Chondrocyte (in vitro differentiated cells): ENCODE results near the gene RNF13. TPM values are rescaled to one million over a fixed set of nuclear protein-coding genes. Genes with fewer than 3 reads are reported as not detected.
"Not testable (repeated sequence)": the region's sequence is repeated elsewhere in the genome, so short reads cannot be mapped to it uniquely, and the experiment has no call there.

Experiments
- DNase-seq: peaks from one replicate; pipeline ENCODE4 v3.0.0; 2021; ENCODE audit warnings: mixed read lengths, low spot score
- H3K27ac Mint-ChIP-seq: one replicate; pipeline ENCODE4 v1.8.0; 2021; ENCODE audit warnings: mild to moderate bottlenecking, moderate library complexity, mixed read lengths; ENCODE audit not compliant: unreplicated experiment
- H3K27me3 Mint-ChIP-seq: 2 replicates; pipeline ENCODE4 v1.8.0; 2021; ENCODE audit warnings: low read depth, mixed read lengths
- H3K36me3 Mint-ChIP-seq: 2 replicates; pipeline ENCODE4 v1.8.0; 2021; ENCODE audit warnings: low read depth, mixed read lengths
- H3K4me1 Mint-ChIP-seq: 2 replicates; pipeline ENCODE4 v1.8.0; 2021; ENCODE audit warnings: low read depth, mild to moderate bottlenecking, mixed read lengths
- H3K4me3 Mint-ChIP-seq: one replicate; pipeline ENCODE4 v1.8.0; 2021; ENCODE audit warnings: mild to moderate bottlenecking, moderate library complexity, mixed read lengths; ENCODE audit not compliant: unreplicated experiment
- H3K9me3 Mint-ChIP-seq: 2 replicates; pipeline ENCODE4 v1.8.0; 2021; ENCODE audit warnings: low read depth, mixed read lengths
- CTCF ChIP-seq: fragments of 200-600 bp; sonication (generic); IDR thresholded peaks from 2 replicates; pipeline ENCODE4 v1.5.0; 2021; ENCODE audit warnings: antibody characterized with exemption, mild to moderate bottlenecking, moderate library complexity
- total RNA-seq: library from RNA; stranded (reverse); gene quantifications from 3 replicates; pipeline ENCODE4 v1.2.1, GENCODE V29; 2021

The RNF13 gene
- total RNA-seq, 1 donor from 2014 or later = 43.1 TPM

DNA sequence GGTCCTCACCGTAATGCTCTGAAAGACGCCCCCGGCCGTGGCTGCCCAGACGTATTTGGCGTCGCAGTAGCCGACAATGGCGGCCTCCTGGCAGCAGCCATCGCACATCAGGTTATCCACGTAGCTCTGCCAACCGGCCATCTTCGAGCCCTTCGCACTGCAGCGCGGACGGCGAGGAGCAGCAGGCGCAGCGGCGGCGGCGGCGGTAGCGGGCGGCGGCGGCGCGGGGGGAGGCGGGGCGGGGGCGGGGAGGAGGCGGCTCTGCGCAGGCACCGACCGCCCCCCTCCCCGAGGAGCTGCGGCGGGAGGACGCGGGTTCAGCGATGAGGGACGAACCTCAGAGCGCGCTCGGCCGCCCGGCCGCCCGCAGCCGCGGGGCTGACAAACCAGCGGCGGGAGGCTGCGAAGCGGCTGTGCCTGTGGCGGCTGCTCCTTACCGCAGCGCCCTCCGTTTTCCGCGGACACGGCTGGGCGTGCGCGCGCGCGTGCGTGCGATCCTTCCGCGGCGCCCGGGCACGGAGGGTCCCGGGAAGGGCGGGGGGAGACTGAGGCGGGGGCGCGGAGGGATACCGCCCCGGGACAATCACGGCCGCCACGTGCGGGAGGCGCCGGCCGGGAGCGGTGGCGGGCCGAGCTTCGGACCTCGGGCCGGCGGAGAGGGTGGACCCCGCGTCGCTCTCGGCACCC, 157.8 kb downstream of the RNF13 start, which contains the start of gene PFN2:
Gene PFN2, minus strand, starts transcription at position 180 of the 687 bp plus-strand sequence. Its CDS starts 39 bp downstream, at position 141.
- peak within 1 kb of the TSS; percentile 96 for H3K4me3 Mint-ChIP-seq
- peaks cover 16% of the 10 kb centered on the region for H3K36me3 Mint-ChIP-seq
- DNase-seq = peak; percentile 87
- H3K4me1 Mint-ChIP-seq = peaks cover 59% of the 10 kb centered on the region
- H3K9me3 Mint-ChIP-seq = peaks cover 3% of the 10 kb centered on the region
- H3K27ac Mint-ChIP-seq = peak within 1 kb of the TSS; percentile 99
- H3K27me3 Mint-ChIP-seq = no peaks in the 10 kb centered on the region
- peak; percentile 8 for TF ChIP-seq CTCF

- Mint-ChIP-seq H3K27me3 (no peaks in the 10 kb centered on the region), H3K4me3 (peak overlapping the region; percentile 96), H3K9me3 (peaks cover 3% of the 10 kb centered on the region), H3K4me1 (peaks cover 59% of the 10 kb centered on the region), H3K27ac (peak overlapping the region; percentile 97), H3K36me3 (peaks cover 13% of the 10 kb centered on the region)
- peak; percentile 5 for TF ChIP-seq CTCF
- DNase-seq = peak; percentile 83
These were observed 158.5 kb downstream of the RNF13 start for GRCh38 chr3:149971403-149972075.

GRCh38 chr3:149975919-149976318, 162.9 kb downstream of the RNF13 start:
- no peak for DNase-seq
- Mint-ChIP-seq H3K4me3 (no peak overlapping the region), H3K27me3 (no peaks in the 10 kb centered on the region), H3K4me1 (peaks cover 68% of the 10 kb centered on the region), H3K9me3 (peaks cover 15% of the 10 kb centered on the region), H3K27ac (peak overlapping the region; percentile 87), H3K36me3 (peaks cover 2% of the 10 kb centered on the region)
- peak; percentile 26 for TF ChIP-seq CTCF

- TF ChIP-seq CTCF = no peak
- Mint-ChIP-seq H3K27ac (peak overlapping the region; percentile 87), H3K27me3 (no peaks in the 10 kb centered on the region)
These were observed 164.4 kb downstream of the RNF13 start for GRCh38 chr3:149977386-149977785.

GRCh38 chr3:149981979-149982378, 169.0 kb downstream of the RNF13 start:
- not testable (repeated sequence) for H3K4me3 Mint-ChIP-seq, H3K27ac Mint-ChIP-seq
- H3K4me1 Mint-ChIP-seq = peaks cover 27% of the 10 kb centered on the region

More at GRCh38 chr3:149977386-149977785, 164.4 kb downstream of the RNF13 start:
- DNase-seq = no peak
- peaks cover 5% of the 10 kb centered on the region for H3K36me3 Mint-ChIP-seq
- H3K4me1 Mint-ChIP-seq = peaks cover 64% of the 10 kb centered on the region
- H3K4me3 Mint-ChIP-seq = peak overlapping the region; percentile 8
- H3K9me3 Mint-ChIP-seq = peaks cover 15% of the 10 kb centered on the region

DNA sequence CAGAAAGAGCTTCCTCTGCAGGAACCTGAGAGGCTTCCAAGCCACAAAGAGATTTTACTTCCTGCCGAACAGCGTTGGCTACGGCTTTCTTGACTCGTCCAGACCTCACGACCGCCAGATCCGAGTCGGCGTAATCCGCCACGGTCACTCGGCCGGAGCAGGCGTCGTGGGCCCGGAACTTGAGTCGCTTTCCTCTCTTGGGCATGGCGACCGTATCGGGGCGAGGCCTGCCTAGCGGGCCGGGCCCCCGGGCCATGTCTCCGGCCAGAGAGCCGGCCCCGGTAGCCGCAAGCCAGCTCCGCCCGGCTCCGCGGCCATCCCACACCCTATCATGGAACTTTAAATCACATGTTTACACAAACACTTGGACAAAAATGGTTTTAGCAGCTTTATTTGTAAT, 170.0 kb downstream of the RNF13 start:
- Mint-ChIP-seq H3K4me1 (peaks cover 16% of the 10 kb centered on the region), H3K9me3 (peaks cover 13% of the 10 kb centered on the region)
- not testable (repeated sequence) for H3K27me3 Mint-ChIP-seq, DNase-seq, H3K27ac Mint-ChIP-seq, H3K36me3 Mint-ChIP-seq, H3K4me3 Mint-ChIP-seq

More at GRCh38 chr3:149981979-149982378, 169.0 kb downstream of the RNF13 start:
- H3K27me3 Mint-ChIP-seq, H3K36me3 Mint-ChIP-seq, DNase-seq: not testable (repeated sequence)
- H3K9me3 Mint-ChIP-seq = peaks cover 13% of the 10 kb centered on the region
